Retinal pigment epithelial cell (primary cell): Measurements from ENCODE around the gene USP47.
A peak's percentile ranks its signal among the peaks of the same experiment; 100 is the strongest.

Source experiments
- DNase-seq: peaks from one replicate; pipeline ENCODE4 v3.0.0-alpha.2; 2010; ENCODE audit warnings: low read depth
- H3K4me3 ChIP-seq: 2 replicates; pipeline ENCODE4 v1.5.1; 2011; ENCODE audit warnings: mild to moderate bottlenecking, low read length, control low read depth, moderate library complexity
- TF ChIP-seq, protein P1 (sequence below): conservative IDR thresholded peaks from 2 replicates; pipeline ENCODE4 v1.5.1; 2011; ENCODE audit warnings: low read depth, low read length, control low read depth, inconsistent platforms

The USP47 gene

DNA sequence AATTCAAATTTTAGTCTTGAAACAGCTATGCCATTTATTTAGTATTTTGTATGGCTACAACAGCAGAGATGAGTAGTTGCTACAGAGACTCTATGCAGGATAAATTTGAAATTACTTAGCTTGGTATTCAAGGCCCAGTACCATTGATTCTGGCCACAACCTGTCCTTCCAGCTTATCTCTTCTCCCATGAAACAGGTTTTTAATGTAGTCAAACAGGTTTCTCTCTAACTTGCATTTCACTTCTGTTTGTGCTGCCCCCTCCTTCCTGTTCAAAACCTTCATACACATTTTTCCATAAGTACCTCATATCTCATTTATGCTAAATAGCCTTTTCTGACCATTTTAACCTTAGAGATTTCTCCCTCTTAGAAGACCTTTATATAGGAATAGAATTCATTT, 3.3 kb downstream of the USP47 start:
- DNase-seq, result no peak
- TF ChIP-seq, protein P1, sequence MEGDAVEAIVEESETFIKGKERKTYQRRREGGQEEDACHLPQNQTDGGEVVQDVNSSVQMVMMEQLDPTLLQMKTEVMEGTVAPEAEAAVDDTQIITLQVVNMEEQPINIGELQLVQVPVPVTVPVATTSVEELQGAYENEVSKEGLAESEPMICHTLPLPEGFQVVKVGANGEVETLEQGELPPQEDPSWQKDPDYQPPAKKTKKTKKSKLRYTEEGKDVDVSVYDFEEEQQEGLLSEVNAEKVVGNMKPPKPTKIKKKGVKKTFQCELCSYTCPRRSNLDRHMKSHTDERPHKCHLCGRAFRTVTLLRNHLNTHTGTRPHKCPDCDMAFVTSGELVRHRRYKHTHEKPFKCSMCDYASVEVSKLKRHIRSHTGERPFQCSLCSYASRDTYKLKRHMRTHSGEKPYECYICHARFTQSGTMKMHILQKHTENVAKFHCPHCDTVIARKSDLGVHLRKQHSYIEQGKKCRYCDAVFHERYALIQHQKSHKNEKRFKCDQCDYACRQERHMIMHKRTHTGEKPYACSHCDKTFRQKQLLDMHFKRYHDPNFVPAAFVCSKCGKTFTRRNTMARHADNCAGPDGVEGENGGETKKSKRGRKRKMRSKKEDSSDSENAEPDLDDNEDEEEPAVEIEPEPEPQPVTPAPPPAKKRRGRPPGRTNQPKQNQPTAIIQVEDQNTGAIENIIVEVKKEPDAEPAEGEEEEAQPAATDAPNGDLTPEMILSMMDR, result no peak

DNA sequence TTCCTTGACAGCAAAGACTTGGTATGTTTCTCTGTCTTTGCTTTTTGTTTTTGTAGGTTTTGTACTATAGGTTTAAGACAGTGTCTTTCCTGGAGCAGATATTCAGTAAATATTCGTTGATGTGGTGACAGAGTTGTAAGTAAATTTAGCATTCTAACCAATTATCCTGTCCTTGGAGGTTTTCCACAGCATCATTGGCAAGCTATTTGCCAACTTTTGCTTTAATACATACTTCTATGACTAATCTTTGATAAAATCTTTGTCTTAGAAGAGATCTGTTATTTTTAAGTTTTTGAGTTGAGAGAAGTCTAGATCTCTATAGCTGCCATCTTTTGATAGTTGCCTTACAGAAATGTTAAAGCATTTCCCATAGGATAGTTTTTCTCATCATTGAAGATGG, 3.8 kb downstream of the USP47 start:
- no peak overlapping the region for H3K4me3 ChIP-seq
- TF ChIP-seq, protein P1, result no peak
- no peak for DNase-seq

More for the DNA sequence above, 3.3 kb downstream of the USP47 start:
- H3K4me3 ChIP-seq, result no peak overlapping the region

DNA sequence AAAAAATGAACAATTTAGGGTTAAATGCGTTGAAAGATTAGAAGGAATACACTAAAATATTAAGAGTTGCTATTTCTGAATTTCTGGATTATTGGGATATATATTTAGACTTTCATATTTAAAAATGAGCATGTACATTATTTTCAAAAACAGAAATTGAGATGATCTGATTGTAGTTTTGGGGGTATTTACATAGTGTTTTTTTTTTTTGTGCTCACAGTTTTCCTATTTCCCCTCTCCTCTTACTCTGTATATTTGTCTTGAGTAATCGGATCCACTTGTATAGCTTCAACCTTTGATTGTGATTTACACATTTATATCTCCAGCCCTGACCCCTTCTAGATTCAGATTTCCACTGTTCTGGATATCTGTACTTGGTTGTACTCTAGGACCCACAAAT, 5.3 kb downstream of the USP47 start:
- H3K4me3 ChIP-seq, result no peak overlapping the region

DNA sequence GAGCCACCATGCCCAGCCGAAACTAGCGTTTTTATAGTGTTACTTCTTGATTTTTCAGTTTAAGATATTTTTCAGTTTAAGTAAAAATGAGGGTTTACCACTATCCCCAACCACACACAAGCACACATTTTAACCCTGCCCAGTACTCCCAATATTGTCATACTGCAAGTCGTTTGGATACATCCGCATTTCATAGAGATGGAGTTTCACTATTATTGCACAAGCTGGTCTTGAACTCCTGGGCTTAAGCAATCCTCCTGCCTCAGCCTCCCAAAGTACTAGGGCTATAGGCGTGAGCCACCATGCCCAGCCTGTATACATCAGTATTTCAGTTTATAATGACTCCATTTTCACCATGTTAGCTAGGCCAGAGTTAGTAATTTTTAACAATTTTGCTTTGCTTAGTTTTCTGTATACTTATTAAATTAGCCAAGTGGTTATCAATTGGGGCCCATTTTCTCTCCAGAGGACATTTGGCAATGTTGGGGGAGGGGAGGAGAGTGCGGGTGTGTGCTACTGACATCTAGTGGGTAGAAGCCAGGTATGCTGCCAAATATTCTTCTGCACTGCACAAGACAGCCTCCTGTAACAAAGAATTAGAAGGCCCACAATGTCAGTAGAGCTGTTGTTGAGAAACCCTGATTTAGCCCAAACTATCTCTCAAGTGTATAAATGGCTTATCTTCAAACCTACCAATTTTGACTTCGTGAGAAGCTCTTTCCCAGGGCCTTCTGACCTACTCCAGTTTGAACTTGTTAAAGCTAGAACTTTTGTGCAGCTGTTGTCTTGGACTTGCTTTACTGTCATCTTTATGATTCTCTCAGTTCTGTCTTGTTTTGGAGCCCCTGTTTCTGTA, 7.3 kb downstream of the USP47 start:
- TF ChIP-seq, protein P1, result peak; percentile 81
- DNase-seq, result no peak
- H3K4me3 ChIP-seq, result no peak overlapping the region

More for the DNA sequence above, 5.3 kb downstream of the USP47 start:
- no peak for DNase-seq
- TF ChIP-seq, protein P1, result no peak

DNA sequence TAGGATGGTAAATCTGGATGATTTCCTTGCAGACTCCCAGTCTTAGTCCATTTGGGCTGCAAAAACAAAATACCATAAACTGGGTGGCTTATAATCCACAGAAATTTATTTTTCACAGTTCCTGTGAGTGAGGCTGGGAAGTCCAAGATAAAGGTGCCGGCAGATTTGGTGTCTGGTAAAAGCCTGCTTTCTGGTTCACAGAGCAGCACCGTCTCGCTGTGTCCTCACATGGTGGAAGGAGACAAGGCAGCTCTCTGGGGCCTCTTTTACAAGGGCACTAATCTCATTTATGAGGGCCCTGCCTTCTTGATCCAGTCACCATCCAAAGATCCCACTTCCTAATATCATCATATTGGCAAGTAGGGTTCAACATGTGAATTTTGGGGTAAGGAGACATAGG, 8.9 kb downstream of the USP47 start:
- DNase-seq, result no peak
- TF ChIP-seq, protein P1, result no peak

DNA sequence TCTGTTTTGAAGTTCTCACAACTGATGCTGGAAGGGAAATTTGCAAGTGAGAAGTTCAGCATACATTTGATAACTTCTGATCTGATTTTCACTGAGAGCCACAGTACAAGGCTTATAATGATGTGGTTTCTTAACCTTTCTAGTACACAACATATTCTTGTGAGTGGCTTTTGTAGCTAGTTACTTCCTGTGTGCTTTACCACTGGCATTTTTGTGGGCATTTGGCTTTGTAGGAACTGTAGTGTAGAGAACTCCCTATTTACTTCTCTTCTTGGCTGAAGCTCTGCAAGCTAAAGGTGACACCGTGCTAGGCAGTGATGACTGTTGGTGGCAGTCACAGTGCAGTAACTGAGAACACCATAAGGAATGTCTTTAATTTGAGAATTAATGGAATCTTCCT, 14.9 kb downstream of the USP47 start:
- H3K4me3 ChIP-seq, result no peak overlapping the region
- DNase-seq, result no peak

More for the DNA sequence above, 8.9 kb downstream of the USP47 start:
- no peak overlapping the region for H3K4me3 ChIP-seq

DNA sequence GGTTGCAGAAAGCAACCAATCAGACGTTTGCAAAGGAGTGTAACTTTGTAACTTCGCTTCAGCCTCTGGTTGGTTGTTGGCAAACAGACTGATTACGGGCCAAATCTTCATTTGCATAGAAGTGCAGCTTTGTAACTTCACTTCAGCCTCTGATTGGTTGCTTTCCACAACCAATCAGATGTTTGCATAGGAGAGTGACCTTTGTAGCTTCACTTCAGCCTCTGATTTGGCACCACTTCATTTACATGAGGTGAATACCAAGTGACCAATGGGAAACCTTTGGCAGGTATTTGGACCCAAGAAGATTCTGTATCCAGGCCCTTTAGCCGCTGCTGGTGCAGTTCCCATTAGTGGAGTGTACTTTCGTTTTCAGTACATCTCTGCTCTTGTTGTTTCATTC, 16.0 kb downstream of the USP47 start:
- TF ChIP-seq, protein P1, result no peak
- no peak overlapping the region for H3K4me3 ChIP-seq
- DNase-seq, result no peak

More for the DNA sequence above, 14.9 kb downstream of the USP47 start:
- TF ChIP-seq, protein P1, result no peak
